ENCODE results near the gene SDC3.
"Not testable (repeated sequence)": the region's sequence is repeated elsewhere in the genome, so short reads cannot be mapped to it uniquely, and the experiment has no call there.

SDC3 gene

GRCh38 chr1:30875197-30875596 is 33.4 kb downstream of the SDC3 start:
- DNase-seq (ENCODE audit: low spot score): no peak

- no peak for DNase-seq (ENCODE audit: low spot score)
Observed at GRCh38 chr1:30874176-30874575, 34.4 kb downstream of the SDC3 start.

DNA sequence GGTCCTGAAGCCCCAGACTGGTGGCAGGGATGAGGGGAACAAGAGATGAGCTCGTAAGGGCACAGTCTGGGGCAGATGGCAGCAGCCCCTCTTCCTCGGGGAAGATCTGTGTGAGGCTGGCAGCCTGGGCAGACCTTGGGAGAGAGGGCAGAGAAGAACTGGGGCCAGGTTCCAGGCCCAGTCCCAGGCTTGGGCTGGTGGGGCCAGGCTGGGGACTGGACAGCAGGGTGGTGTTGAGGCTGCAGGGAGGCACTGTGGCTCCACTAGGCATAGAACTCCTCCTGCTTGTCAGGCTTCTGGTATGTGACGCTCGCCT is 35.7 kb downstream of the SDC3 start:
- DNase-seq (ENCODE audit: low spot score): no peak

DNA sequence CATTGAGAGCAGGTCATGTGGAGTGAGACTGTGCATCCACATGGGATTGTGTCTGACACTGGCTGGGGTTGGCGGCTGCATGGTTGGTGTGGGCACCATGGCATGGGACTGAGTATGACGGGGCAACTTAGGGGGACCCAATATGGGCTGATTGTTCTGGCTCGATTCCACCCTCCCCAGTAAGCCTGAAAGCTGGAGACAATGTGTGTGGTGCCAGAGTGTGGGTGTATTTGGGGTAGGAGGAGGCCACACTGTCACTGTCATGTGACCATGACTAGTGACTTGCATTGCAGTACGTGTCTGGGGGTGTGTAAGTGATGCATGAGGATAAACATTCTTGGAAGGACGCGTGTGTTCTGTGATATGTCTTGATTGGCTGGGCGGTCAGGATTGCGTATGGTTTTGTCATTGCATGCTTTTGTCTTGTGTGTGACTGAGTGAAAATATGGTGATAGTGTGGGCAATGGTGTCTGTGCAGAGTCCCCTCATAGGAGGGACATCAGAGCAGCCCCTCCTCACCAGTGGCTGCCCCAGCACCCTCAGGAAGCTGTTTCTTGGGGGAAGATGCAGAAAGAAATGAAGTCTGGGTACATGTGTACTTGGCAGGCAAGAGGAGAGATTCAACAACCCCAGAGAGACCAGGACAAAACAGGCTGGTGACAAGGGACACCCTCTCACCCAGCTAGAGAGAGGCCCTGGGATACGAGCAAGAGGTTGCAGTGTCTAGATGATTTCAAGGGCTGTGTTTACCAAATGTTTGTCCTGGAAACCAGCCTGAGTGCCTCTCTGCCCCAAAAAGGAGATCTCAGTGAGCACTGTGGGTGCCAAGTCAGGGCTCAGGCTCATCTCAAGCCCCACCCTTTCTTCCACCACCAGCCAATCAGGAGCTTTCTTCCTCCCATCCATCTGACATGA is 36.3 kb downstream of the SDC3 start:
- DNase-seq (ENCODE audit: low spot score): peak; percentile 9

DNA sequence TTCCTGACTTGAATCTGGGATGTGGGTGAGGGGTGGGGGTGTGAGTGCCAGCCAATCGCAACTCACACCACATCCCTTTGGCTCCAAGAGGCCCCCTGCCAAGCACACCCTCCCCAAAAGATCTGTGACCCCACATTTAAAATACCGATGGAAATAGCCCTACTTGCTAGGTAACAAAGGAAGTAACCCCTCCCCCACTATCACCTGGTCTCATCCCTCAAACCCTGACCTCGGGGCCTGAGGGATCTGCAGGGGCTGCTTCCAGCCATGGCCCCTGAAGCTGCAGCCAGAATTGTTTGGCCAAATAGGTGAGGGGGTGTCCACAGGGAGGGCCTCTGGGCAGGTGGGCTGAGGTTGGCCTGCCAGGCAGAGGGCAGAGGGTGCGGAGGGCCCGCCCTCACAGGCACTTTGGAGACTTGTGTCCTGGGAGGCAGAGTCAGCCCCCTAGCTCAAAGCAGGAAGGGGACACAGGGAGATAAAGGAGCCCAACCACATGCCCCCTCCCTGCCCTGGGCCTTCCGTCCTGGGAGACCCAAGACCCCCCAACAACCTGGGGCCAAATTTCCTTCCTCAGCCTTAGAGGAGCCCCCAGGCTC is 37.2 kb downstream of the SDC3 start:
- no peak for DNase-seq (ENCODE audit: low spot score)

DNA sequence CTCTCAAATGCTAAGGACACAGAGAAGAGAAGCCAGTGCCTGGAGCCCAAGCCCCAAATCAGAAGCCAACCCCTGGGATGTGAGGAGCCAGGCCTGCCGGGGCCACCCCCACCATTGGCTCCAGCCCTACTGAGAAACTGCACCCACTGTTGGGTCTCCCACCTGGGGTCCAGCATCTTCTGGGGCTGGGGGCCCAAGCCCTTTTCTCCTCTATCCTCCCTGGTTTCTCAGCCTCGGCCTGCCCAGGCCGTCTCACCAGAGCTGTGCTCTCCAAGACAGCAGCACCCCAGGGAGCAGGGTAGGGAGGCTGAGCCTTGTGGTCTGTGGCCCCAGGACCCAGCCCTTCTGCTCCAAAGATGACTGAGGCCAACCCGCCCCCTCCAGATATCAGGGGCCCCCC is 37.9 kb downstream of the SDC3 start:
- DNase-seq (ENCODE audit: low spot score): no peak

DNA sequence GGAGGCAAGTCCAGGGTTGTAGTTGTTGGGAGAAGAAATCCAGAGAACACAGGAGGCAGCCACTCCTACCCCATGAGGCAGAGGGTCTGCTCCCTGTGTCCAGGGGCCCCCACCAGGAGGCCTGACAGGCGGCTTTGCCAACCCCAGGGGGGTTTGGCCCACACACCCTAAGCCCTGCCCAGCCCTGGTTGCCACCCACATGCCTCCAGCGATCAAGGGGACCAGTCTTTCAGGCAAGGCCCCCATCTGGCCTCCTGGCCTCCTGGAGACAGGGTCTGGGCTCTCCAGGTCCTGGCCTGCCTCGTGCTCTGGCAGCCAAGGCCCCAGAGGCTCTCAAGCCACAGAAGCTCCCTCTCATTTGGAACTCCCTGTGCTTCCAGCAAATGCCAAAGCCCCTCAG is 38.5 kb downstream of the SDC3 start:
- no peak for DNase-seq (ENCODE audit: low spot score)

DNA sequence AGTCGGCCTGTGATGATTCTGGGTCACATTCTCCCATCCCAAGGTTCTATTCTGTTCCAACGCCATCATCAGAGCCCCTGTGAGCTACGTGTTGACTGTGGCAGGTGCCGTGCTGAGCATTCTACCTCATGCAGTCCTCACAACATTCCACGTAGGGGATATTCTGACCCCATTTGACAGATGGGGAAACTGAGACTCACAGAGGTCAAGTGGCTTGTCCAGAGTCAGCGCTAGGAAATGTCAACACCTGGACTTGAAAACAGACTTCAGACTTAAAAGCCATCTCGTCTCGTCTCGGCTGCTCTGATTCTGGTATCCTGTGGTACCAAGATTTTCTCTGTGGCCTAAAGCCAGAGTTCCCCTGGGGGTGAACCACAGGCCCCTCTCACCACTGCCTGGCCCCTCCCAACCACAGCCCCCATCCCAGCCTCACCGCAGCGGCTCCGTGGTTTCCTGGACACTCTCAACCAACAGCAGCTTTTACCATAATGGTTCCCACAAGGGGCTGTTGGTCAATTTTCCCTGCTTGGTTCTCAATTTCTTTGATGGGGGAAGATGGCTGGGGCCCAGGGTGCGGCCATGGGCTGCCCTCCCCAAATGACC is 39.6 kb downstream of the SDC3 start:
- no peak for DNase-seq (ENCODE audit: low spot score)

GRCh38 chr1:30868057-30868456 is 40.5 kb downstream of the SDC3 start:
- not testable (repeated sequence) for DNase-seq (ENCODE audit: low spot score)

- DNase-seq (ENCODE audit: low spot score): no peak
Observed at GRCh38 chr1:30867537-30867936, 41.0 kb downstream of the SDC3 start.

DNA sequence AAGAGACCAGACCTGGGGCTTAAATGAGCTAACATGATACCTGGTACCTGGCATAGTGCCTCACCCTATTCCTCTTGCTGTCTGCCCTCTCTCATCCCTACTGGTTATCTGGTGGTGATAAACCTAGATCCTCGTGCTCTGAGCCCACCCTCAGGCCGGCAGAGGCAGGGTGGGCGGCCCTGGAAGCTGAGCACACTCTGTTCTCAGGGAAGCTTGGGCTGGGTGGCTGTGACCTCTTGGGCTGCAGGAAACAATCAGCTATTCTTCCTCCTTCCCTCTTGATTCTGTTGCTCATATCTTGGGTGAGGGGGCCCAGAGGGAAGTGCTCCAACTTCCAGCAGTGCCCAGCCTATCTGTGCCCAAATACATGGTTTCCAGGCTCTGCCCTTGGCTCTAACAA is 42.0 kb downstream of the SDC3 start:
- no peak for DNase-seq (ENCODE audit: low spot score)

DNA sequence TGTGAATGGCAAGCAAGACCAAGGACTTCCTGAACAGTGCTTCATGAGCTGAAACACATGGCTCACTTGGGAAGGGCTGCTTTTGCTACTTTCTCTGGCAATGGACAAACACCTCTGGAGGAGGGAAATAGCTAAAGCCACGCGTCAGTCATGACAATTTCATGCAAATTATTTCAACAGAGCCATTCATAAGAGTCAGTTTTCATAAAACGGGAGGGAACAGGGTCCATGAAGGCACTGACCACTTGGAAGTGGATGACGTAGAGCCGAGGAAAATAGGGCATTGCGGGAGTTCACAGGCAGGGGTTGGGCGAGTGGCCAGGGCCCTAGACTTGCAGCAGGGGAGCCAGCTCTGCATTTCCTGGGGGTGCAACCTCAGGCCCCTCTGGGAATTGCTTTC is 43.9 kb downstream of the SDC3 start:
- no peak for DNase-seq (ENCODE audit: low spot score)

GRCh38 chr1:30863858-30864604 is 44.5 kb downstream of the SDC3 start:
- DNase-seq (ENCODE audit: low spot score): no peak

- DNase-seq (ENCODE audit: low spot score): no peak
Observed at GRCh38 chr1:30860320-30860652, 48.3 kb downstream of the SDC3 start.

DNA sequence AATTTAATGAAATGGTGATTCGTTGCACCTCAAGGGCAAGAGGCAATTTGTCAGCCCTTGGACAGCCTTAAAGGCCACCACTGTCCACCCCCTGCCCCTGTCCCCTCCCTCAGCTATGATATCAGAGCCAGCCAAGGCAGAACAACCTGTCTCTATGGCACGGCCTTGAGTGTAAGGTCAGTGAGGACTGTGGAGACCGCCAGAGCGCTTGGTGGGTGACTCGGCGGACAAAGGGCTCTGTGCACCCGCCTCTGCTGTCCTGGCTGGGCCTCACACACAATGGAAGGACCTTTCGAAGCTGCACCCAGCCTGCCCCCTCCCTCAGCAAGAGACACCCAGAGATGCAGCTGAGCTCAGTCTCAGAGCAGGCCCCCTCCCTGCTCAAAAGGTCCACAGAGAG is 50.6 kb downstream of the SDC3 start:
- no peak for DNase-seq (ENCODE audit: low spot score)

GRCh38 chr1:30857062-30857461 is 51.5 kb downstream of the SDC3 start:
- DNase-seq (ENCODE audit: low spot score): no peak

GRCh38 chr1:30856260-30856790 is 52.2 kb downstream of the SDC3 start:
- no peak for DNase-seq (ENCODE audit: low spot score)

- DNase-seq (ENCODE audit: low spot score): no peak
Observed at GRCh38 chr1:30855686-30856259, 52.8 kb downstream of the SDC3 start.

DNA sequence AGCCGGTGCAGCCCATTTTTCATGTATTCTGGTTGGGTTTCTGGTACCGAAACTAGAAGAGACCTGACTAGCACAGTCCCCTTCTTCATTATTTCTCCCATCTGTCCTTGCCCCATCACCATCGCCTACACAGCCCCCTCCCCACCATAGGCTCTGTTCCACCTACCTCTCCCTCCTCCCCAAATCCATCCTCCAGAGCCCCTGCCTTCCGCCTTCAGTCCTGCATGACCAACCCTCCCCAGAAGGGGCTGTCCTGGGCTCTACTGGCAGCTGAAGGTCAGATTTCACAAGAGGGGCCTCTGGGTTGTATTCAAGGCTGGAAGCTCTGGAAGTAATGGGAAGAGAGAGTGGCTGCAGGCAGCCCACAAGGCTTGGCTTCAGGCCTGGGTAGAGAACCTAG is 55.2 kb downstream of the SDC3 start:
- no peak for DNase-seq (ENCODE audit: low spot score)

DNA sequence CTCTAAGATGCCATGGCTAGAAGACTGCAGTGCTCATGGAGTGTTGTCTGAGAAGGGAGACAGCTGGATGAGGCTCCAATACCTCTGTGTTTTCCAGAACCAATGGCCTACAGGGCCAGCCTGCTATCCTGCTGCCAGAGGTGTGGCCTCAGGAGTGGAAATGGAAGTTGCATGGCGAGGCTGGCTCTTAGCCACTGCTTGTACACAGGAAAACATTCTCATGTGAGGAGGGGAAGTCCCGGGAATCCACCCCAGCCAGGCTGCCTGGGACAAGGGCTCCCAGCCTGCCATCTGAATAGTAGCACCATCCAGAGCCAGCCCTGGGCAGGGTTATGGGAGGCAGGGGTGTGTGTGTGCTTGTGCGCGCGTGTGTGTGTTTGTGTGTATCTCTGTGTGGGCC is 56.5 kb downstream of the SDC3 start:
- DNase-seq (ENCODE audit: low spot score): peak; percentile 66

DNA sequence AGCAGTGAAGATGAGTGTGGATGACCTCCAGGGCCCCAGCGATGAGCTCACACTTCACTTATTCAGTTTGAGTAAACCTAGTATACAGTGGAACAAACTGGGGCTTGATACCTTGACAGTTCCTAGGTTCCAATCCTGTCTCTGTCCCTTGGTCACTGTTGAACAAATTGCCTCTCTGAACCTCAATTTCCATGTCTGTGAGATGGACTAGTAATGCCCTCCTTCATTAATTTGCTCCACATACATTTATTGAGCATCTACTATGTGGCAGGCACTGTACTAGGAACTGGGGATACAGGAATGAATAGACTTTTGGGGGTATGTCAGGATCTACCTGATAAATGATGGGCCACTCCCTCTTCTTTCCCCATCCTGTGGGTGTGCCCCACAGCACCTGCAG is 57.3 kb downstream of the SDC3 start:
- no peak for DNase-seq (ENCODE audit: low spot score)

DNA sequence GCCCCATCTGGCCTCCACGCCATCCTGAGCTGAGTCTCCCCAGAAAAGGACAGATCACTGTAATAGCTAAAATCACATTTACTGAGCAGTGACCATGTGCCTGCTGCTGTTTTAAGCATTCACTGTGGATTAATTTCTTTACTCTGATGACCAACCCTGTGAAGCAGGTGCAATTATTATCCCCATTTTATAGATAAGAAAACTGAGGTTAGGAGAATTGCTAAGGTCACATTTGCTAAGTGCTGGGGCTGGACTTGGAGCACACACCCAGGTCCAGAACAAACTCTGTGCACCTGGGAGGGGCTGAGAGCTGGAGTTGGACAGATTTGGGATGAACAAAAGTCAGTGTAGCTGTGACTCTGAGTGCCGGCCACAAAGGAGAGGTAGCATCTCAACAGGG is 58.0 kb downstream of the SDC3 start:
- no peak for DNase-seq (ENCODE audit: low spot score)
